Dedifferentiated amniotic fluid mesenchymal stem cell (primary cell): Measurements from ENCODE around the gene CFAP54.
"Not testable (repeated sequence)": the region's sequence is repeated elsewhere in the genome, so short reads cannot be mapped to it uniquely, and the experiment has no call there.

ENCODE experiments used
- DNase-seq: peaks from one replicate; pipeline ENCODE4 v3.0.0-alpha.2; 2016; ENCODE audit errors: extremely low spot score

The CFAP54 gene

DNA sequence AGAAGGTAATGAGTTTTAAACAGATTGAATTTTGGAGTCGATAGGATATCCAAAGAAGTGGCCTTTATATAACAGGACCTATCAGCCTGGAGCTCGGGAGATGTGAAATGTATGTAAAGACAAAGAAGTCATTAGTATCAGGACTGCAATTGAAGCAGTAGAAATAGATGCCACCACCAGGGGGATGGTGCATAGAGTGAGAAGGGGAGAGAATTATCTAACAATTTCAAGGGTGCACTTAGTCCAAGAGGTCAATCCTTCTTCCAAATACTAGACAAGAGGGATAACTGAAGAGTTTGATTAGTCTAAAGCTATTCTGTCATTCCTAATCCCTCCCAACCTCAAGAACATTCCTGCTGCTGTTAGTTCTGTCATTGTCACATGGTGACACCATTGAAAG is 127.8 kb downstream of the CFAP54 start:
- no peak for DNase-seq

DNA sequence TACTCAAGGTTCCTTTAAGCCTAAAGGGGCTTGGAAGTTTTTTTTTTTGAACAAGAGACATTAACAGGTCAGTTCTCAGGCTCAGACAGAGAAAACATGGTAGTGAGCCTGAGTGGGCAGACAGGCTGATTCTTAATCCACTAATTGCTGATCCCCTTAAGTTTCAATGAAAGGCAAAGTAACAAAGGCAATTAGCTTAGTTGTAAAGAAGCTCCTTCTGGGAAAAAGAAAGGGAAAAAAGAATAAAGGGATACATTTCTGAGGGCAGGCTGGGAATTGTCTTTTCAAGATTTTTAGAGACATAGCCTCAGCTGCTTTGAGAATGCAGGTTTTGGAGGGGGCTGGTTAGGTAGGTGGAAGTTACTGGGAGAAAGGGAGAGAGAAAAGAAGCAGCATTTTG is 133.8 kb downstream of the CFAP54 start:
- no peak for DNase-seq

DNA sequence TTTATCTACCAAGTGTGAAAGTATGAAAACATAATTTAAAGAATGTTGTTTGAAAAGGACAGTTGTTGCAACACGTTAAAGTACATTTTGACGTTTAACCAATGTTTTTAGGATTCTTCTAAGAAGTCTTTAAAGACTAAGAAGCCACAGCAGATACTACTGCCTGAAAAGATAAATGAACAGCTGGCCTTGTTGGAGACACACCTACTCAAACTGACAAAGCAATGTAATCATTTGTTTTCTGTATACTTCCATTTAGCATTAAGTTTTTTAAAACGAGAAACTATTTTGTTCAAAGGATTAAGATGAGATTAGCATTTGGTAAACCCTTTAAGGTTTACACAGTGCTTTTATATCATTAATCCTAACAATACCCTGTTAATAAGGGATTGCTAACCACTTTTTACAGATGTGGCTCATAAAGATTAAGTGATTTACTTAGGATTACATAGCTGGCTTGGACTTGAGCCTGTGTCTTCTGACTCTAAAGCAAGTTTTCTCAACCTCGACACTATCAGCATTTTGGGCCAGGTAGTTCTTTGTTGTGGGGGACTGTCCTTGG is 134.4 kb downstream of the CFAP54 start:
- DNase-seq = no peak

DNA sequence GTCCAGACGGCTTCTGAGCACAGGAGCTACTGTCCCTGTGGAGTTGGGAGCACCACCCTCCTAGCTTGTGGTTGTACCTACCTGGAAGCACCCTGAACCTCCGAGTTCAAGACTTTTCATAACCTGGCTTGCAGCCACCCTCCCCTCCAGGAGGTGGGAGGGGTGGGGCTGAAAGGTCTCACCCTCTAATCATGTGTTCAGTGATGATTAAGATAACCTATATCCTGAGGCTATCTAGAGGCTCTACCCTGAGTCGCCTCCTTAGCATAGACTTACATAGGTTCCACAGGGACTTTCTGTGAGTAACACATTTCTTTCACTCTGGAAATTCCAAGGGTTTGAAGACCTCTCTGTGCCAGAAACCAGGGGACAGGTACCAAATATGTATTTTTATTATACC is 146.5 kb downstream of the CFAP54 start:
- DNase-seq = no peak

DNA sequence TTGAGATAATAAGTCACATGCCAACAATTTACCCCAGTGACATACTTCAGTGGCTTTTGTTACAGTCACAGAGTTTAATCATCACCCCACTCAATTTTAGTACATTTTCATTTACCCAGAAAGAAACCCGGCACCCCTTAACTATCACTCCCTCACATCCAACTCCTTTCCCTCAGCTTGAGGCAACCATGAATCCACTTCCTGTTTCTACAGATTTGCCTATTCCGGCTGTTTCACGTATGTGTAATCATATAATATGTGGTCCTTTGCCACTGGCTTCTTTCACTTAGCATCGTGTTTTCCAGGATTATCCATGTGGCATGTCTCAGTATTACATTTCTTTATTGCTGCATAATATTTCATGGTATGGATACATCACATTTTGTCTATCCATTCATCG is 147.5 kb downstream of the CFAP54 start:
- DNase-seq = no peak

DNA sequence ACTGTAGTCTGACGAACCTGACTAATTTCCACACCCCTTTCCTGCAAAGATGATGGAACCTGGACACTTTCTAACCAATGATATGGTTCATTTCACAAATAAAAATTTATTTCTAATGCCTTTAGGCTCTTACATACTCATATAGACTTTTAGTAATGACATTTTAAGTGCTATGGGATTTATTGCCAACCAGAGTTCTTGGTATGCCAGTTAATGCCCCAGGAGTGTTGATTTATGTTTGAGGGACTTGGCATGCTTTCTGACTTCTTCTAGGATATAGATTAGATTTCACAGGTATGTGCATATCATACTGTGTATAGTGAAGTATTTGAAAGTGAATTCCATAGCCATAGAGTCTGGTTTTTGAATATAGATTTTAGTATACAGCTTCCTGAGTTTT is 159.5 kb downstream of the CFAP54 start:
- DNase-seq = no peak

DNA sequence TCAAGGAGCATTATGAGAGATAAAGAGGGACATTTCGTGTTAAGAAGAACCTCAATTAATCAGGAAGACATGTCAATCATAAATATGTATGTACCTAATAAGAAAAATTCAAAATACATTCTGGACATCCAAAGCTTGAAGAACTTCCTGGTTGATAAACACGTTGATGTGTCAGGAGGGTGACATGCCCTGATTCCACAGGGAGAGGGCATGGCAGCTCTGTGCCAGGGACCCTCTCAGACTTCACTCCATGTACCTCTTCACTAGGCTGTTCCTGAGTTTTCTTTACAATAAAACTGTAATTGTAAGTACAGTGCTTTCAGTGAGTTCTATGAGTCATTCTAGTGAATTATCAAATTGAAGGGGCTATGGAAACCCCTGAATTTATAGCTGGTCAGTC is 163.5 kb downstream of the CFAP54 start:
- DNase-seq = no peak

DNA sequence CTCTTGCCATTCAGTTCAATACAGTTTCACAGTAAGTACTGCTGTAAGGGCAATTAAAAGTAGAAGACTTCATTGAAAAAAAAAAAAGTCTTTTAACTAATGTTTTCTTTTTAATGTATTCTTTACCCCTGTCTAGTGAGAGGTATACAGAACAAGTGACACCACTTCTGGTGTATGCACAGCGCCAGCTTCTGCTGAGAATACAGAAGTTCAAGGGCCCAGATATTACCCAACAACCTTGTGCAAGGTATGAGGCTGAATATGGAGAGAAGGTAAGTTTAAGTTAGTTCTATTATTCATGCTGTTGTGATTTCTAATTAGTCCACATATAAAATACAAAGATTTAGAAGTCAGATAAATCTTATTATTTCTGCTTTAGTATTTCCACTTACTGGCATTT is 168.7 kb downstream of the CFAP54 start:
- DNase-seq = no peak

DNA sequence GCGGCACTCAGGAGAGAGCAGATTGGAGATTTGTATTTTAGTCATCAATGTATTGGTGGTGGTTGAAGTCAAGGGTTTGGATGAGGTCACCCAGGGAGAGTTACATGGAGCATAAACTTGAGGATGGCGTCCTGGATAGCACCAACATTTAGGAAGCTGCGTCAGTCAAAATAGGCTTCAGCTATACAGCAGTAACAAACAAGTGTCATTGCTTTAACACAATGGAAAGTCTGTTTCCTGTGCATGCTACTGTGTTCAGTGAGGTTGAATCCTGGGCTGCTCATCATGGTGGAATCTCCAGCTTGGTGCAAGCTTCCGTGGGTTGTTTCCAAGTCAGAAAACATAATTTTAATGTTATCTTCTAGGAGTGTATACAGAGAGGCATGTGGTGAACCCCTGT is 180.4 kb downstream of the CFAP54 start:
- no peak for DNase-seq

DNA sequence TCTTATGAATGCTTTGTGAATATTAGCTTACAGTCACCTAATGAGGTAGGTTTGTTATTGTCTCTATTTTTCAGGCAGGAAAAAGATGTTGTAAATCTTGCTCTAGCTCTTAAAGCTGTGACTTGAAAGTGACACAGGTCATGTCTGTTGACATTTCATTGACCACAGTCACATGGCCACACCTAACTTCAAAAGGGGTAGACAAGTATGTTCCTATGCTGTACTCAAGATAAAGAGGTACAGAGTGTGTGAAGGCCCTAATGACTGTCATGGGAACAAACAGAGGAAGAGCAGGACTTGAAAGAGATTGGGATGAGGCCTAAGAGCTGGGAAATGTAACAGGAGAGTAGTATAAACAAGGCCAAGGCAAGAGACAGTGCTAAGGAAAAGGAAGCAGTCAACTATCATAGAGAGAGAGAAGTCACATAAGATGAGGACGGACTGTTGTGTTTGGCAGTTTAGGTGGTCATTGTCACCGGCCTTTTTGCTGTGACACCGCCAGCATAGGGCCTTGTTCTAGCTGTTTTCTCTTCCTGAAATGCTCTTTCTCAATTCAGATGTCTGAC is 181.0 kb downstream of the CFAP54 start:
- no peak for DNase-seq

DNA sequence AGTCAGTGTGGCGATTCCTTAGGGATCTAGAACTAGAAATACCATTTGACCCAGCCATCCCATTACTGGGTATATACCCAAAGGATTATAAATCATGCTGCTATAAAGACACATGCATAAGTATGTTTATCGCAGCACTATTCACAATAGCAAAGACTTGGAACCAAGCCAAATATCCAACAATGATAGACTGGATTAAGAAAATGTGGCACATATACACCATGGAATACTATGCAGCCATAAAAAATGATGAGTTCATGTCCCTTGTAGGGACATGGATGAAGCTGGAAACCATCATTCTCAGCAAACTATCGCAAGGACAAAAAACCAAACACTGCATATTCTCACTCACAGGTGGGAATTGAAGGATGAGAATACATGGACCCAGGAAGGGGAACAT is 186.1 kb downstream of the CFAP54 start:
- not testable (repeated sequence) for DNase-seq

DNA sequence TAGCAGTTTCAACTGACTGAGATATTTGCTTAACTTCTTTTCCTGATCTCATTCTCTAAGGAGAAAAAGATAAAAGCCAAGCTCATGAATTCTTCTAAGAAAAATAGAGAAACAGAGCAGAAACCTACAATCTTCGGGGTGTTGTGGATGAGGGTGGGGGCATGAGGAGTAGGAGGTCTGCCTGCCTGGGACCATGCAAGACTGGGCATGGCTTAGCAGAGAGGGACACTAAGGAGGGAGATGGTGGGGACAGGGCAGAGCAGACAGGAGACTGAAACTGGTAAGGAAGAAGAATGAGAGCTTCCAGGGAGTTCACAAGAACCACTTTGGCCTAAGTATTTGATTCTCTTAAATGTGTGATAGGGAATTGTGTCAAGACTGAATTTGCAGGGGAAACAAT is 188.0 kb downstream of the CFAP54 start:
- DNase-seq = no peak

DNA sequence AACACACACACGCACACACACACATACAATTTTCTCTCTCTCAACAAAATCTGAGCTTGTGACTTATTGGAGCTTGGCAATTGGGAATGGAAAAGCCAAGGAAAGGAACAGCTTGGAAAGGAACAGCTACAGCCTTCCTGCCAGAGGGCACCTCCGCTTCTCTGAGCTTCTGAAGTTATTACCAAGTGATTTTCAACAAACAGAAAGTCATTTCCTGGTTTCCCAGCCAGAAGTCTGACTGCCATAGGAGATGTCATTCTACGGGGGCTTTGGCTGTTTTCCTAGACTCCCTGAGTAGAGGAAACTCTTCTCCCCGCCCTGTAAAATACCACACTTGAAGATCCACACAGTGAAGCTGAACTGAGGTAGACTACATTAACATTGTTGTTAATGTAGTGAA is 198.3 kb downstream of the CFAP54 start:
- DNase-seq = no peak

DNA sequence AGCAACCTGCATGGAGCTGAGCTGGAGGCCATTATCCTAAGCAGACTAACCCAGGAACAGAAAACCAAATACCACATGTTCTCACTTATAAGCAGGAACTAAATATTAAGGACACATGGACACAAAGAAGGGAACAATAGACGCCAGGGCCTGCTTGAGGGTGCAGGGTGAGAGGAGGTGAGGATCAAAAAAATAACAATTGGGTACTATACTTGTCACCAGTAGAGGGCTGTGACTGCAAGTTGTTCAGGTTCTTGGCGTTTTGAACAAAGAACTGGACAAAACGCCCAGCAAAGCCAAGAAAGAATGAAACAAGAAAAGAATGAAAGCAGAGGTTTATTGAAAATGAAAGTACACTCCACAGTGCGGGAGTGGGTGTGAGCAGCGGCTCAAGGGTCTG is 209.1 kb downstream of the CFAP54 start:
- no peak for DNase-seq

DNA sequence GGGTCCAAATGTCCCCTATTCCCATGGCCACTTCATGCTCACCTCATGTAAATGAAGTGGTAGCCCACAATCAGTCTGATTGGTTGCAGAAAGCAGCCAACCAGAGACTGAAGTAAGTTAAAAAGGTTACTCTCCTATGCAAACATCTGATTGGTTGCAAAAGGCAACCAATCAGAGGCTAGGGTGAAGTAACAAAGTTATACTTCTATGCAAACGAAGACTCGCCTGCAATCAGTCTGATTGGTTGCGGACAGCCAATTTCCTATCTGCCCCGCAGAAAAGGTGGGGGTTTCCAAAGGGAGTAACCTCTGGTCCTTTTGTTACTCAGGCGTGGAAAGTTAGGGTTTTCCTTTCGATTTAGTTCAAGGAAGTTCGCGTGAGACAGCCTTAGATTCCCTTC is 209.6 kb downstream of the CFAP54 start:
- DNase-seq = no peak

DNA sequence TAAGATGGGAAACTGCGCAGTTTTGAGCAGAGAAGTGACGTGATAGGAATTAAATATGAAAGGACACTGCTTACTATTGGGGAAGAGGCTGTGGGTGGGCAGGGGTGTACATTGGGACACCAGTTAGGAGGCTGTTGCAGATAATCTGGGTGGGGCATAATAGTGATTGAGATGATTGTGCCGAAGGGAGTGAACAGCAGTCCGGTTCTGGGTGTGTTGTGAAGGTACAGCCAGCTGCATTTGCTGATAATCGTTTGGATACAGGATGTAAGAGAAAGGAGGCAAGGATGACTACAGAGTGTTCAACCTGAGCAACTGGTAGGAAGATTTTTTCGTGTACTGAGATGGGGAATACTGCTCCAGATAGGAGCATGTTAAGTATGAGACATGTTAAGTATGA is 212.5 kb downstream of the CFAP54 start:
- no peak for DNase-seq

DNA sequence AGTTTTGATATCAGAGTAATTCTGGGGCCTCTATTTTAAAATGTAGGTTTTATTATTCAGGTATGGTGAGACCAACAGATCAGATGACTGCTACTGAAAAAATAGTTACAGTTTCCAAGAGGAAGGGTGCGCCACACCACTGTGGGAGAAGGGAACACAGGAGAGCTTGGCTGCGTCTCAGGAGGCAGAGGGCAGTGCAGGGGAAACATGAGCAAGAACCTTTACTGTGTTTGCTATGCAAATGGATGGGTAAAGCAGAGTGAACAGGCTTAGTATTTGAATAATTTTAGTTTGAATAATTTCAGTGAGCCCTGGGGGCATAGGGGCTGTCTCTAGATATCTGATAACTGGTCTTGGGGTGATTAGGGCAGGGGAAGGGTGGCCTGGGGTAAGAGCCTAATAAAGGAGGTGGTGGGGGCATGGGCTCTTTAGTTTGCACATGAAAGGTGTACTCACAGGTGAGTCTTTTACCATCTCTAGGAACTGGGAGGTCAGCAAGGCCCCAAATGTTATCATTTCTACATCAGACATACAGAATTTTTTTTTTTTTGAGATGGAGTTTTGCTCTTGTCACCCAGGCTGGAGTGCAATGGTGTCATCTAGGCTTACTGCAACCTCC is 220.9 kb downstream of the CFAP54 start:
- DNase-seq = no peak

DNA sequence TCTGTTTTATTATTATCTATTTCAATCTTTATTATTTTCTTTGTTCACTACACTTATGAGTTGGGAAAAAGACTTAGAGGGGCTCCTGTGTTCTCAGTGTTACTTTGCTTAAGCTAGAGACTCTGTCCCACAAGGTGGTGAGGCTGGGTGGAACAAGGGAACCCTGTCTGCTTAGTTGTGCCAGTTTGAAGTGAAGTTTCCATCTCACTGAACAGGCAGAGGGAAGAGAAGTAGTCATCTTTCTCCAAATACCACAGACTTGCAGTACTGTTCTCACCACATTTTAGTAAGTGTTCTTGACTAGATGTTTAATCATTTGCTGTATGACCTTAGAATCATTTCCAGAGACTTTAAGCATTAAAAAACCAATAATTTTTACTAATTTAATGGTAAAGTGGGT is 222.0 kb downstream of the CFAP54 start:
- no peak for DNase-seq

DNA sequence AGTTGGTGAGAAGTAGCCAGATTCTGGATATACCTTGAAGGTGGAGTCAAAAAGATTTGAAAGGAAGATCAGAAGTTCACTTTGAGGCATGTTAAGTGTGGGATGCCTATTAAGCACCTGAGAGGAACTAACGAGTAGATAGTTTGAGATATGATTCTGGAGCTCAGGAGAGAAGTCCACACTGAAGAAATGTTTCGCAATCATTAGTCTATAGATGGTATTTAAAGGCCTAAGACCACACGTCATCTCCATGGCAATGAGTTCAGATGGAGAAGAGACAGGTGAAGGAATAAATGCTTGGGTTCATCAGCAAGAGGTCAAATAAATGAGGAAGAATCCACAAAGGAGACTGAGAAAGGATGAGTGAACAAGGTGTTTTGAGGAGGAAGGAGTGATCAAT is 224.8 kb downstream of the CFAP54 start:
- DNase-seq = no peak

DNA sequence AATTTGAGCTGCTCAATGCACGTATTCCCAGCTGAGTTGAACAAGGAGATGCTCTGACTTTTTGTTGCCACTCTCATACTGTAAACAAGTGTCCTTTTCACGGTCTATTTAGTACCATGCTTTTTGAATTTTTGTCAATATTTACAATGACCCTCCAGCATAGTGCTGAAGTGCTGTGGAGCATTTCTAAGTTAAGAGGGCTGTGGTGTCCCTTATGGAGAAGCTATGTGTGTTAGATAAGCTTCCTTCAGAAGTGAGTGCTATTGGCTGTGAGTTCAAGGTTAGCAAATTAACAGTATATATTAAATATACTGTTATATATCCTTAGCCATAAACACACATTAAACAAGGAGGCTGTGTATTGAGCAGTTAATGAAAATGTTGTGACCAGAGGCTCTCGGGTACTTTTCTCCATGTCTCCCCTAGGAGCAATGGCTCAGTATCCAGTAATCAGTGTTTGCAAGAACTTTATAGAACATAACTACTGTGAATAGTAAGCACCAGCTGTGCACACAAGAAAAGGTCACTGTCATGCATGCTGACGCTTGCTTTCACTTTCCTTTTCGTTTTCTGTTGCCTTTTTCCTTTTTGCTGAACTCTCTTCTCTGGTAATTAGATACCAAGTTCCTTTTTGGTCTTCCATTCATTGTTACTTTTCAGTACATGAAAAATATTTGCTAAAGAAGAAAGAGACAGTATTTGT is 230.4 kb downstream of the CFAP54 start:
- DNase-seq = no peak

DNA sequence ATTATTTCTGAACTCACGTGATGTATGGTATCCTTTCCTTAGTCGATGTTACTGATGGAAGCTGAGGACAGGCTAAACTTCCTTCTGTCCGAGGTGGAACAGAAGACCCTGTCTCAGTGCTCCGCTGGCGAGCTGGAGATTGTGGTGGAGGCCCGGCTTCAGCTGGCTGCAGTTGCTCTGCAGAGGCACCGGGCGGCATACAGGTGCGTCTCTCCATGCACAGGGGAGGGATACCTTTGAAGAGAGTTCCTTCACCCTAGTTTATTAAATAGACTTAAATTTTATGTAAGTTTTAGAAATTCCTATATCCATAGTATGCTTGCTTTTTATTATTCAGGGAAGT is 231.0 kb downstream of the CFAP54 start:
- no peak for DNase-seq

DNA sequence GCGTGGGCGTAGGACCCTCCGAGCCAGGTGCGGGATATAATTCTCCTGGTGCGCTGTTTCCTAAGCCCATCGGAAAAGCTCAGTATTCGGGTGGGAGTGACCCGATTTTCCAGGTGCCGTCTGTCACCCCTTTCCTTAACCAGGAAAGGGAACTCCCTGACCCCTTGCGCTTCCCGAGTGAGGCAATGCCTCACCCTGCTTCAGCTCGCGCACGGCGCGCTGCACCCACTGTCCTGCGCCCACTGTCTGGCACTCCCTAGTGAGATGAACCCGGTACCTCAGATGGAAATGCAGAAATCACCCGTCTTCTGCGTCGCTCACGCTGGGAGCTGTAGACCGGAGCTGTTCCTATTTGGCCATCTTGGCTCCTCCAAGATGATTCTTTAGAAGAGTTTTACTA is 240.1 kb downstream of the CFAP54 start:
- not testable (repeated sequence) for DNase-seq

DNA sequence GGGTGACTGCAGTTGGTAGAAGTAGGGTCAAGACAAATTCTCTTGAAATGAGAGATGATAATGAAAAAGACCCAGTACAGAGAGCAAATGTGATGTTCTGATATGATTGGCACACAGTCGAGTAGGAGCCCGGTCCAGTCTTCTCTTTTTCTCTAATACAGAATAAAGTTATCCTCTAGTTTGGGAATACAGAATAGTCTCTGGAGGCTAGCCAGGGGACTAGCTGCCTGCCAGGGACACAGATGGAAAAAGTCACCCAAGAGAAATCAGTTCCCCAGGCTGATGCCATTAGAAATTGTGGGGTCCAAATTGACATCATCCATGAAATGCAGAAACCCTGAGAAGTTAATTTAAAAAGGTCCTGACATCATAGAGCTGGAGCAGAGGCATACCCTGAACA is 240.5 kb downstream of the CFAP54 start:
- DNase-seq = no peak
